SH-SY5Y (cell line): Measurements from ENCODE around the gene ADGRG6.

Experiments
- GATA2 ChIP-seq: IDR thresholded peaks from 2 replicates; pipeline ENCODE4 v1.6.1; 2011; ENCODE audit warnings: mild to moderate bottlenecking, low read depth, low read length
- GATA3 ChIP-seq: IDR thresholded peaks from 2 replicates; pipeline ENCODE4 v1.6.1; 2011; ENCODE audit warnings: low read depth, mild to moderate bottlenecking, low read length, moderate library complexity

- TF ChIP-seq GATA2 (no peak), GATA3 (no peak)
Measured at GRCh38 chr6:142336787-142337186, 35.0 kb downstream of the ADGRG6 start.
